Neuronal stem cell (in vitro differentiated cells): ENCODE results near the gene ZMIZ1.

Experiments used
- DNase-seq: peaks from one replicate; pipeline ENCODE4 v3.0.0-alpha.2; 2013; ENCODE audit warnings: low spot score
- H2AFZ ChIP-seq: one replicate; pipeline ENCODE4 v1.6.1; 2013; ENCODE audit warnings: mild to moderate bottlenecking, low read length, inconsistent platforms
- H2AK5ac ChIP-seq: 2 replicates; pipeline ENCODE4 v1.6.1; 2013; ENCODE audit warnings: low read depth, mild to moderate bottlenecking, inconsistent platforms, low read length, moderate library complexity, mixed read lengths
- H2BK120ac ChIP-seq: 2 replicates; pipeline ENCODE4 v1.6.1; 2013; ENCODE audit warnings: low read depth, mild to moderate bottlenecking, inconsistent platforms, low read length, moderate library complexity, mixed read lengths
- H2BK12ac ChIP-seq: one replicate; pipeline ENCODE4 v1.6.1; 2013; ENCODE audit warnings: low read length, inconsistent platforms
- H2BK15ac ChIP-seq: 2 replicates; pipeline ENCODE4 v1.6.1; 2013; ENCODE audit warnings: mild to moderate bottlenecking, low read length, inconsistent platforms, mixed read lengths
- H2BK5ac ChIP-seq: one replicate; pipeline ENCODE4 v1.6.1; 2013; ENCODE audit warnings: inconsistent platforms, mild to moderate bottlenecking, low read length, moderate library complexity
- H3K14ac ChIP-seq: one replicate; pipeline ENCODE4 v1.6.1; 2013; ENCODE audit warnings: low read length, inconsistent platforms
- H3K18ac ChIP-seq: 2 replicates; pipeline ENCODE4 v1.6.1; 2013; ENCODE audit warnings: low read length, inconsistent platforms
- H3K23ac ChIP-seq: 2 replicates; pipeline ENCODE4 v1.6.1; 2013; ENCODE audit warnings: low read depth, mild to moderate bottlenecking, mixed read lengths, low read length, inconsistent platforms; ENCODE audit not compliant: poor library complexity
- H3K27ac ChIP-seq: replicated peaks from 3 replicates; pipeline ENCODE4 v1.5.1; 2013; ENCODE audit warnings: low read length, inconsistent platforms
- H3K27me3 ChIP-seq, 3 experiments: 2 replicates each; pipeline ENCODE4 v1.6.1; 2013; ENCODE audit warnings: low read length in 3 of 3, mild to moderate bottlenecking in 2 of 3, inconsistent platforms in 1 of 3, low read depth in 1 of 3, mixed read lengths in 1 of 3, moderate library complexity in 1 of 3; ENCODE audit not compliant: control insufficient read depth in 3 of 3, insufficient read depth in 3 of 3
- H3K36me3 ChIP-seq, 2 donors: replicated peaks in 1 of 2; 2 replicates each; pipeline ENCODE4 v1.6.1; 2013; ENCODE audit warnings: low read length in 2 of 2; ENCODE audit not compliant: control insufficient read depth in 2 of 2, insufficient read depth in 2 of 2
- H3K4ac ChIP-seq: 2 replicates; pipeline ENCODE4 v1.6.1; 2013; ENCODE audit warnings: inconsistent platforms, mild to moderate bottlenecking, low read length, moderate library complexity
- H3K4me1 ChIP-seq, 2 donors: 1 replicate in 1 of 2; 2 replicates in 1 of 2; pipeline ENCODE4 v1.6.1; 2013; ENCODE audit warnings: low read length in 2 of 2, low read depth in 1 of 2; ENCODE audit not compliant: control insufficient read depth in 2 of 2, insufficient read depth in 1 of 2
- H3K4me2 ChIP-seq: one replicate; pipeline ENCODE4 v1.6.1; 2013; ENCODE audit warnings: mild to moderate bottlenecking, low read length, inconsistent platforms; ENCODE audit not compliant: insufficient read depth, poor library complexity, severe bottlenecking
- H3K4me3 ChIP-seq, 2 donors: 2 replicates each; pipeline ENCODE4 v1.5.1; 2013; ENCODE audit warnings: low read length in 2 of 2, mild to moderate bottlenecking in 2 of 2, inconsistent platforms in 1 of 2, moderate library complexity in 1 of 2
- H3K79me1 ChIP-seq: one replicate; pipeline ENCODE4 v1.6.1; 2013; ENCODE audit warnings: low read depth, mild to moderate bottlenecking, inconsistent platforms, low read length, moderate library complexity
- H3K9ac ChIP-seq: one replicate; pipeline ENCODE4 v1.6.1; 2013; ENCODE audit warnings: mild to moderate bottlenecking, low read depth, low read length, inconsistent platforms; ENCODE audit not compliant: poor library complexity
- H3K9me3 ChIP-seq, 2 donors: replicated peaks in 1 of 2; 2 replicates each; pipeline versions ENCODE3 to v1.6.1; 2013; ENCODE audit warnings: low read length in 2 of 2, mild to moderate bottlenecking in 2 of 2, inconsistent platforms in 1 of 2, low read depth in 1 of 2, mixed read lengths in 1 of 2, moderate library complexity in 1 of 2; ENCODE audit not compliant: control insufficient read depth in 2 of 2, insufficient read depth in 1 of 2
- H4K8ac ChIP-seq: one replicate; pipeline ENCODE4 v1.6.1; 2013; ENCODE audit warnings: low read depth, mild to moderate bottlenecking, inconsistent platforms, low read length, moderate library complexity
- H4K91ac ChIP-seq: one replicate; pipeline ENCODE4 v1.6.1; 2013; ENCODE audit warnings: low read length, low read depth, mild to moderate bottlenecking, inconsistent platforms; ENCODE audit not compliant: poor library complexity
- WGBS, 2 donors: extraction: QIAGEN DNeasy Blood & Tissue Kit; methylation state at CpG; one replicate each; pipeline ENCODE4 v1.1.7; 2013; ENCODE audit warnings: missing lambda C conversion rate in 2 of 2, mixed read lengths in 1 of 2; ENCODE audit not compliant: insufficient read length in 2 of 2, insufficient replicate concordance in 1 of 2; ENCODE audit errors: extremely low coverage in 2 of 2; 5-methylcytosine and 5-hydroxymethylcytosine counted together

Gene ZMIZ1

DNA sequence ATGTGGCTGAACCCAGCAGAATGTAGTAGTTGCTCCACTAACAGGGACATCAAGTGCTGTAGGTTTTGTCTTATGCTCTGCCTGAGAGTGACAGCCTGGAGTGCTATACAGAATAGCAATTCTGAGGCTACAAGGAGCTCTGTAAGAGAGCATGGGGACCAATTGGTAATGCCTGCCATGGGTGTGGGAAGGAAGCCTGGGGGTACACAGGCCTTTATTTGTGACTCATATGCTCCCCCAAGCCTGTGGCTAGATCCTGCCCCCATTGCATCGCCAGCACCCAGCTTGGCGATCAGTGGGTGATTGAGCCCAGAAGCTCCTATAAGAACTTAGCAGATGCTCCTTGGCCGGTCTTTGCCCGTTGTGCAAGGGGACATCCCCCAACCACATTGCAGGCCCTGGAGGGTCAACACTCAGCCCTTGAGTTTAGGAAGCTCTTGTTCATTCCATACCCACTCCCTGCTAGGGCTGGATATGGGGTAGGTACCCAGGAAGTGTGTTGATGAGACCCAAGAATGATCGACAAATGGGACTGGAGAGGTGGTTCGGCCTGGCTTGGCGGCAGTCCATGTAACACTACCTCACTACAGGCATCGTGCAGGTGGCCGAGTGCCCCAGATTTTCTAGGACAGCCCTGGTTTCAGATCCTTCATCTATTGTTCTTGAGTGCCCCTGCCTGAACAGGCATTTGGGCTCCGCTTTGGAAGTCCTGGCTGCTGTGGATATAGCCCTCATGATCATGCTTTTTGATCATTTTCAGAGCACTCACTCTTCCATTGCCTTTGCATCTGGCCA is 37.7 kb downstream of the ZMIZ1 start:
- no peak overlapping the region for H4K91ac ChIP-seq

DNA sequence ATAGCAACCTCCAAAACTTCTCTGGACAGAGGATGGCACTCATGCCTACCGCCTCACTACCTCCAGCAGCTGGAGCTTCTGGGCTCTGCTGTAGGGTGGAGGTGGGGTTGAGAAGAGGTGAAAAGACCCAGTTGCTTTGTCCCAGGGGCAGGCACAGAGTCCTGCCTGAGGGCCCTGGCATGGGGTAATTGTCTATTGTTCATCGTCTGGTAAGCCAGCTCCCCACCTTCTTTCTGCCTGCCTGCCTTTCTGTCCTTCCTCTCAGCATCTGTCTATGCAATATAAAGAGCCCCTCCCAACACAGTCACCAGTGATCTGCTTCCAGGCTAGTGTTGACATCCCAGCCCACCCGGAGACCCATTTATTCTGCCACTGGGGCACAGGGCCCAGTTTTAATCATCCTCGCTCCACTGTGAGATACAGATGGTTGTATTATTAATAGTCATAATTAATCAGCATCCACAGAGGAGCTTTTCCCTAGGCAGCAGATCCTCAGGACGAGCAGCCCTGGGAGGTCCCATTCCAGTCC is 39.0 kb downstream of the ZMIZ1 start:
- WGBS, 2 donors, result no CpG with 5 or more reads among the region's 5 CpGs

More for the DNA sequence above, 37.7 kb downstream of the ZMIZ1 start:
- no peak overlapping the region for H2BK5ac ChIP-seq
- no peaks in the 10 kb centered on the region for H3K27me3 ChIP-seq
- peaks cover 18 to 21% of the 10 kb centered on the region in 2 donors for H3K4me1 ChIP-seq
- no peak overlapping the region for H4K8ac ChIP-seq
- H2AK5ac ChIP-seq, result no peak overlapping the region
- H2BK15ac ChIP-seq, result no peak overlapping the region
- no peak overlapping the region for H3K23ac ChIP-seq
- no peak overlapping the region for H3K9ac ChIP-seq
- WGBS, 2 donors, result no CpG with 5 or more reads among the region's 10 CpGs
- H2BK120ac ChIP-seq, result no peak overlapping the region
- DNase-seq, result no peak
- no peak overlapping the region for H3K27ac ChIP-seq
- no peak overlapping the region for H3K4me2 ChIP-seq
- H3K14ac ChIP-seq, result no peak overlapping the region
- no peak overlapping the region for H2BK12ac ChIP-seq
- peaks cover 3 to 16% of the 10 kb centered on the region in 2 donors for H3K36me3 ChIP-seq
- no peak overlapping the region for H3K4me3 ChIP-seq
- peak overlapping the region; percentile 11 for H3K18ac ChIP-seq
- H3K79me1 ChIP-seq, result peaks cover 24% of the 10 kb centered on the region
- H2AFZ ChIP-seq, result no peak overlapping the region
- H3K9me3 ChIP-seq, result no peaks in the 10 kb centered on the region
- no peak overlapping the region for H3K4ac ChIP-seq

DNA sequence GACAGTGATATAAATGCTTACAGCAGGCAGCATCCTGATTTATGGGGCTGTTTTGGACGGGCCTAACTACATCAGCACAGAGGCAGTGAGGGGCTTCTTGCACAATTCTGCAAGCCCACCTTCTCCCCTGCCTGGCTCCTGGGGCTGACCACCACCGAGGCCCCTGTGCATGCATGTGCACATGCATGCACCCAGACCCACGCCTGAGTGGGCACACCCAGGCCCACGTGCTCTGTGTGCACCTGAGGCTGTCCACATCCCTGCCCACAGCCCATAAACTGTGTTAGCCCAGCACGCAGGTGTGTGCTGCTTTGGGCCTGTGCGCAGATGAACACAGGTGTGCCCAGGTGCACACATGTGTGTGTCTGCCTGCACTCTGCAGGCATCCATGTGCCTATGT is 40.0 kb downstream of the ZMIZ1 start:
- Histone ChIP-seq H2BK120ac (no peak overlapping the region), H3K79me1 (peaks cover 25% of the 10 kb centered on the region), H2AK5ac (no peak overlapping the region), H3K4me1 (peaks cover 18 to 23% of the 10 kb centered on the region in 2 donors), H2BK5ac (no peak overlapping the region), H2BK12ac (peak overlapping the region; percentile 26), H3K36me3 (peaks cover 6 to 30% of the 10 kb centered on the region in 2 donors), H3K4me2 (no peak overlapping the region), H2AFZ (no peak overlapping the region), H3K4ac (no peak overlapping the region), H3K4me3 (no peak overlapping the region), H3K9me3 (no peaks in the 10 kb centered on the region), H3K27me3 (no peaks in the 10 kb centered on the region), H4K91ac (no peak overlapping the region), H3K14ac (no peak overlapping the region), H3K23ac (peak overlapping the region; percentile 18), H3K18ac (peak overlapping the region; percentile 74), H2BK15ac (no peak overlapping the region), H4K8ac (no peak overlapping the region), H3K9ac (no peak overlapping the region), H3K27ac (no peak overlapping the region)
- DNase-seq, result no peak
- no CpG with 5 or more reads among the region's 6 CpGs for WGBS, 2 donors

More for the DNA sequence above, 39.0 kb downstream of the ZMIZ1 start:
- Histone ChIP-seq H2AK5ac (peak overlapping the region; percentile 29), H3K27me3 (no peaks in the 10 kb centered on the region), H2AFZ (no peak overlapping the region), H2BK15ac (no peak overlapping the region), H3K23ac (no peak overlapping the region), H3K9ac (peak overlapping the region; percentile 38), H3K27ac (no peak overlapping the region), H3K4me2 (no peak overlapping the region), H2BK120ac (no peak overlapping the region), H4K91ac (no peak overlapping the region), H4K8ac (no peak overlapping the region), H3K9me3 (no peaks in the 10 kb centered on the region), H3K79me1 (peaks cover 20% of the 10 kb centered on the region), H3K18ac (no peak overlapping the region), H3K14ac (no peak overlapping the region), H2BK12ac (no peak overlapping the region), H3K4me3 (no peak overlapping the region), H3K36me3 (peaks cover 6 to 27% of the 10 kb centered on the region in 2 donors), H3K4ac (no peak overlapping the region), H2BK5ac (no peak overlapping the region), H3K4me1 (peaks cover 9 to 14% of the 10 kb centered on the region in 2 donors)
- no peak for DNase-seq

DNA sequence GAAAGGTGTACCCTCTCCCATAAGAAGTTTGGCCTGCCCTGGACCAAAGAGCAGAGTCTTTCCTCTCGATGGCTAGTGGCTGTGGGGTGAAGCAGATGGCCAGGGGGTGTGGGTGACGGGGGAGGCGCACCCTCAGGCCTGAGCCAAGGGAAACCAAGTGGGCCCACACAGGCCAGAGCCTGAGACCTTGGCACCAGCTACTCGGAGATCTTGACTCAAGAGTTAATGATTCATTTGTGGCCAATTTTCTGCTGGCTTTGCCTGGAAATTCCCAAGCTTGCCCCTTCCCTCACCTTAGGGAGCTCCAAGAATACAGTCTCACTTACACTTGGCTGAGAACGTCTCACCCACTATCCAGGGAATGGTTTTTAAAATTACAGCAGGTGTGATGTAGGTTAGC is 42.7 kb downstream of the ZMIZ1 start:
- Histone ChIP-seq H4K91ac (no peak overlapping the region), H2AK5ac (no peak overlapping the region), H3K36me3 (peaks cover 8 to 45% of the 10 kb centered on the region in 2 donors), H2BK5ac (no peak overlapping the region), H3K4me1 (peaks cover 24 to 34% of the 10 kb centered on the region in 2 donors), H3K4ac (no peak overlapping the region), H3K79me1 (peaks cover 28% of the 10 kb centered on the region), H4K8ac (no peak overlapping the region), H2AFZ (no peak overlapping the region), H3K27me3 (no peaks in the 10 kb centered on the region), H3K27ac (no peak overlapping the region), H2BK120ac (no peak overlapping the region), H3K4me2 (no peak overlapping the region), H3K9ac (peak overlapping the region; percentile 24), H3K9me3 (peaks cover 0 to 11% of the 10 kb centered on the region in 2 donors), H3K18ac (no peak overlapping the region), H3K23ac (no peak overlapping the region), H2BK12ac (no peak overlapping the region), H3K4me3 (no peak overlapping the region), H3K14ac (no peak overlapping the region), H2BK15ac (no peak overlapping the region)
- DNase-seq, result no peak
- WGBS, 2 donors, result no CpG with 5 or more reads among the region's 5 CpGs
